GM23338 (cell line): ENCODE results near the gene CCDC86. TPM values are rescaled to one million over a fixed set of nuclear protein-coding genes. Genes with fewer than 3 reads are reported as not detected.

Experiments used
- ATAC-seq: fragments of 200-7000 bp; cut with Tn5 transposase; 3 replicates; pipeline ENCODE4 v1.9.1; 2020
- DNase-seq: peaks from one replicate; pipeline ENCODE4 v3.0.0-alpha.2; 2015; ENCODE audit warnings: low spot score
- H2AFZ ChIP-seq: fragments of 200-600 bp; sonication (generic); 2 replicates; pipeline ENCODE4 v1.8.0; 2016; ENCODE audit warnings: antibody characterized with exemption, mild to moderate bottlenecking, moderate library complexity
- H3F3A ChIP-seq: fragments of 200-600 bp; sonication (generic); replicated peaks from 2 replicates; pipeline ENCODE4 v1.8.0; 2017; ENCODE audit warnings: antibody characterized with exemption, mixed run types, low read depth
- H3K27ac ChIP-seq: fragments of 200-600 bp; sonication (generic); 2 replicates; pipeline ENCODE4 v1.6.1; 2016; ENCODE audit warnings: low read depth
- H3K27me3 ChIP-seq: fragments of 200-600 bp; sonication (generic); 2 replicates; pipeline ENCODE4 v1.8.0; 2016; ENCODE audit warnings: mild to moderate bottlenecking, mixed run types, moderate library complexity; ENCODE audit not compliant: insufficient read depth
- H3K36me3 ChIP-seq: fragments of 200-600 bp; sonication (generic); 2 replicates; pipeline ENCODE4 v1.8.0; 2016; ENCODE audit warnings: mild to moderate bottlenecking; ENCODE audit not compliant: insufficient read depth
- H3K4me1 ChIP-seq: fragments of 200-600 bp; sonication (generic); 2 replicates; pipeline ENCODE4 v1.8.0; 2016; ENCODE audit warnings: mild to moderate bottlenecking, moderate library complexity; ENCODE audit not compliant: insufficient read depth
- H3K4me2 ChIP-seq: fragments of 200-600 bp; sonication (generic); 2 replicates; pipeline ENCODE4 v1.7.1; 2017; ENCODE audit warnings: mixed run types
- H3K4me3 ChIP-seq: fragments of 200-600 bp; sonication (generic); 2 replicates; pipeline ENCODE4 v1.6.1; 2016; ENCODE audit warnings: mixed run types
- H3K79me2 ChIP-seq: fragments of 200-600 bp; sonication (generic); replicated peaks from 2 replicates; pipeline ENCODE4 v1.8.0; 2017; ENCODE audit warnings: mild to moderate bottlenecking; ENCODE audit not compliant: insufficient read depth
- H3K9me2 ChIP-seq: fragments of 200-600 bp; sonication (generic); 2 replicates; pipeline ENCODE4 v1.8.0; 2017; ENCODE audit not compliant: insufficient read depth
- H4K20me1 ChIP-seq: fragments of 200-600 bp; sonication (generic); replicated peaks from 2 replicates; pipeline ENCODE4 v1.8.0; 2017; ENCODE audit warnings: mild to moderate bottlenecking; ENCODE audit not compliant: insufficient read depth
- H3K27ac Mint-ChIP-seq: 2 replicates; pipeline ENCODE4 v1.8.0; 2020; ENCODE audit warnings: inconsistent platforms, mild to moderate bottlenecking, moderate library complexity, mixed read lengths
- H3K27me3 Mint-ChIP-seq: 3 replicates; pipeline ENCODE4 v1.8.0; 2022; ENCODE audit warnings: low read depth, mild to moderate bottlenecking, moderate library complexity, mixed read lengths, inconsistent platforms; ENCODE audit not compliant: insufficient read depth, poor library complexity
- H3K36me3 Mint-ChIP-seq: 3 replicates; pipeline ENCODE4 v1.8.0; 2021; ENCODE audit warnings: low read depth, mild to moderate bottlenecking, inconsistent platforms, moderate library complexity, mixed read lengths
- H3K4me1 Mint-ChIP-seq: 3 replicates; pipeline ENCODE4 v1.8.0; 2020; ENCODE audit warnings: mild to moderate bottlenecking, inconsistent platforms, mixed read lengths
- H3K4me3 Mint-ChIP-seq: 3 replicates; pipeline ENCODE4 v1.8.0; 2021; ENCODE audit warnings: moderate library complexity, mild to moderate bottlenecking, inconsistent platforms, mixed read lengths
- H3K9me3 Mint-ChIP-seq: 3 replicates; pipeline ENCODE4 v1.8.0; 2020; ENCODE audit warnings: moderate library complexity, mild to moderate bottlenecking, inconsistent platforms, mixed read lengths
- CREB1 ChIP-seq: fragments of 250-450 bp; sonication (Bioruptor Pico); IDR thresholded peaks from 2 replicates; pipeline ENCODE4 v1.5.0; 2020; ENCODE audit warnings: low read depth, mild to moderate bottlenecking, moderate library complexity
- CTCF ChIP-seq, 2 experiments: fragments of 200-600 bp in 1 of 2; sonication (generic) in 1 of 2; conservative IDR thresholded peaks; 2 replicates each; pipeline versions ENCODE4 v1.5.1 to v1.6.1; 2016 to 2017; ENCODE audit warnings: antibody characterized with exemption in 2 of 2, low read depth in 2 of 2, mild to moderate bottlenecking in 2 of 2, moderate library complexity in 1 of 2
- ETS1 ChIP-seq: IDR thresholded peaks from 2 replicates; pipeline ENCODE4 v1.6.1; 2016; ENCODE audit warnings: antibody characterized with exemption
- EZH2 ChIP-seq: fragments of 200-600 bp; sonication (generic); IDR thresholded peaks from one replicate; pipeline ENCODE4 v1.8.0; 2017; ENCODE audit warnings: antibody characterized with exemption, mild to moderate bottlenecking, low read depth; ENCODE audit not compliant: unreplicated experiment
- EZH2phosphoT487 ChIP-seq: fragments of 200-600 bp; sonication (generic); IDR thresholded peaks from one replicate; pipeline ENCODE4 v1.8.1; 2018; ENCODE audit warnings: antibody characterized with exemption; ENCODE audit not compliant: unreplicated experiment
- JUNB ChIP-seq: IDR thresholded peaks from one replicate; pipeline ENCODE4 v1.6.1; 2016; ENCODE audit warnings: antibody characterized with exemption; ENCODE audit not compliant: unreplicated experiment
- NANOG ChIP-seq: IDR thresholded peaks from 2 replicates; pipeline ENCODE4 v1.6.1; 2016; ENCODE audit warnings: antibody characterized with exemption, borderline replicate concordance
- POLR2AphosphoS5 ChIP-seq: IDR thresholded peaks from 2 replicates; pipeline ENCODE4 v1.6.1; 2016; ENCODE audit warnings: antibody characterized with exemption, low read depth
- REST ChIP-seq: IDR thresholded peaks from one replicate; pipeline ENCODE4 v1.6.1; 2018; ENCODE audit warnings: antibody characterized with exemption; ENCODE audit not compliant: unreplicated experiment
- STAT1 ChIP-seq: IDR thresholded peaks from one replicate; pipeline ENCODE4 v1.6.1; 2016; ENCODE audit warnings: antibody characterized with exemption; ENCODE audit not compliant: unreplicated experiment
- ZNF114 ChIP-seq: fragments of 250-450 bp; sonication (Bioruptor Pico); IDR thresholded peaks from 2 replicates; pipeline ENCODE4 v1.5.0; 2020; ENCODE audit warnings: mild to moderate bottlenecking, moderate library complexity
- ZNF331 ChIP-seq: fragments of 250-450 bp; sonication (Bioruptor Pico); IDR thresholded peaks from 2 replicates; pipeline ENCODE4 v1.5.0; 2020; ENCODE audit warnings: low read depth, mild to moderate bottlenecking, moderate library complexity
- ZNF462 ChIP-seq: fragments of 250-450 bp; sonication (Bioruptor Pico); IDR thresholded peaks from 2 replicates; pipeline ENCODE4 v1.5.0; 2020; ENCODE audit warnings: mild to moderate bottlenecking, moderate library complexity
- polyA plus RNA-seq: library from polyadenylated mRNA; unstranded; fragments of >200 nt; fragmentation: Nextera tagmentation; extraction: Ambion mirVana; gene quantifications from 2 replicates; pipeline ENCODE4 v1.2.1, GENCODE V29; 2016
- total RNA-seq: library from RNA; depleted of rRNA; stranded (reverse); fragments of >200 nt; shearing (Covaris generic); gene quantifications from 2 replicates; pipeline ENCODE4 v1.2.3, GENCODE V29; 2014

CCDC86 gene
- total and polyA plus RNA-seq, 2 experiments from 2014 or later, result 67.3 to 98.5 TPM

GRCh38 chr11:60868682-60869450 lies 27.0 kb downstream of the CCDC86 start:
- no peaks in the 10 kb centered on the region for H3K27me3 ChIP-seq
- no peak overlapping the region for H3K4me3 Mint-ChIP-seq
- no peaks in the 10 kb centered on the region for H3K79me2 ChIP-seq
- no peak for ATAC-seq
- H3K9me2 ChIP-seq, result no peaks in the 10 kb centered on the region
- H4K20me1 ChIP-seq, result no peaks in the 10 kb centered on the region
- no peak overlapping the region for H3K27ac ChIP-seq
- no peak overlapping the region for H3K4me3 ChIP-seq
- H3K36me3 ChIP-seq, result no peaks in the 10 kb centered on the region
- H3K27ac Mint-ChIP-seq, result no peak overlapping the region
- TF ChIP-seq EZH2 (no peak), ZNF114 (CRISPR knock-in tag) (no peak), ETS1 (no peak), STAT1 (no peak), ZNF331 (CRISPR knock-in tag) (no peak), ZNF462 (CRISPR knock-in tag) (no peak), JUNB (no peak), NANOG (no peak), CTCF (conservative IDR thresholded peaks at IDR 0.05; ENCODE audit: low read depth in 2 of 2) (no peak), EZH2phosphoT487 (no peak), REST (no peak), POLR2AphosphoS5 (no peak), CREB1 (CRISPR knock-in tag) (no peak)
- H3K4me1 ChIP-seq, result no peaks in the 10 kb centered on the region
- no peaks in the 10 kb centered on the region for H3F3A ChIP-seq
- no peaks in the 10 kb centered on the region; the same call in 2 of the 3 replicates for H3K9me3 Mint-ChIP-seq
- DNase-seq, result no peak
- no peaks in the 10 kb centered on the region for H3K36me3 Mint-ChIP-seq
- H3K4me1 Mint-ChIP-seq, result peaks cover 6% of the 10 kb centered on the region; the same call in 2 of the 3 replicates
- no peak overlapping the region for H3K4me2 ChIP-seq
- no peak overlapping the region for H2AFZ ChIP-seq
- H3K27me3 Mint-ChIP-seq, result peaks cover 4% of the 10 kb centered on the region
